HG03066 (cell line): ENCODE data around the gene SS18L1.
"Not testable (repeated sequence)": the region's sequence is repeated elsewhere in the genome, so short reads cannot be mapped to it uniquely, and the experiment has no call there.

ENCODE experiments used
- ATAC-seq: cut with Tn5 transposase; IDR thresholded peaks from one replicate; pipeline ENCODE4 v1.9.1; 2021; ENCODE audit warnings: low read depth; ENCODE audit not compliant: unreplicated experiment

Gene SS18L1

GRCh38 chr20:62143081-62143956 is at the start of gene SS18L1, which contains the start of gene PSMA7:
Gene SS18L1 (plus strand): TSS chr20:62143769. CDS start chr20:62143821, 52 bp downstream.
Gene PSMA7 (minus strand): TSS chr20:62143394. CDS start chr20:62143303, 91 bp downstream.
- ATAC-seq: peak; percentile 70

- ATAC-seq: no peak
Observed at GRCh38 chr20:62096421-62097380, 46.9 kb upstream of the SS18L1 start.

- no peak for ATAC-seq
Observed at GRCh38 chr20:62097881-62098407, 45.6 kb upstream of the SS18L1 start.

- ATAC-seq: no peak
Observed at GRCh38 chr20:62101078-62101477, 42.5 kb upstream of the SS18L1 start.

- ATAC-seq: no peak
Observed at GRCh38 chr20:62103508-62104233, 39.9 kb upstream of the SS18L1 start.

- no peak for ATAC-seq
Observed at GRCh38 chr20:62104234-62104789, 39.3 kb upstream of the SS18L1 start.

- ATAC-seq: no peak
Observed at GRCh38 chr20:62104791-62105345, 38.7 kb upstream of the SS18L1 start.

- ATAC-seq: no peak
Observed at GRCh38 chr20:62105592-62105991, 38.0 kb upstream of the SS18L1 start.

- ATAC-seq: no peak
Observed at GRCh38 chr20:62111148-62111547, 32.4 kb upstream of the SS18L1 start.

- ATAC-seq: no peak
Observed at GRCh38 chr20:62112368-62112767, 31.2 kb upstream of the SS18L1 start.

- ATAC-seq: no peak
Observed at GRCh38 chr20:62114894-62115293, 28.7 kb upstream of the SS18L1 start.

GRCh38 chr20:62115800-62116407 is 27.7 kb upstream of the SS18L1 start:
- ATAC-seq: not testable (repeated sequence)

- no peak for ATAC-seq
Observed at GRCh38 chr20:62116558-62117361, 26.8 kb upstream of the SS18L1 start.

- no peak for ATAC-seq
Observed at GRCh38 chr20:62117362-62117646, 26.3 kb upstream of the SS18L1 start.

GRCh38 chr20:62117658-62118057 is 25.9 kb upstream of the SS18L1 start:
- ATAC-seq: no peak

GRCh38 chr20:62118113-62119043 is 25.2 kb upstream of the SS18L1 start:
- no peak for ATAC-seq

- no peak for ATAC-seq
Observed at GRCh38 chr20:62119115-62119514, 24.5 kb upstream of the SS18L1 start.
